NCI-H748 (cell line): Measurements from ENCODE around the gene CDH23.

Source experiments
- DNase-seq: peaks from one replicate; lab custom pipeline; 2025; ENCODE audit not compliant: unreplicated experiment; lab: John Stamatoyannopoulos, UW

CDH23 gene

DNA sequence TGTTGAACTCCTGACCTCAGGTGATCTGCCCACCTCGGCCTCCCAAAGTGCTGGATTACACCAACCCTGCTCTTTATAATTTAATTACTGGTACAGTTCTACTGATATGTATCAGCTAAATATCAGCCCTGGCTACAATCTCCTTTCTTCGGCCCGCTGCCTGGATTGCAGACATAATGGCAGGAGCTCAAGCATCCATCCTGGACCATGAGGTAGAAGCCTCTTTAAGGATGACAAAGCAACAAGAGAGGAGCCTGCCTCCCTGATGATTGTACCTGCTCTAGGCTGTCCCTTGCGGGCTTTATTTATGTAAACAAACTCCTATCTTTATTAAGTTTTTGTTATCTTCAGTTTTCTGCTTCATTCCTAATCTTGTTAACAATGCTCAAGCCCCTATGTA is 459.9 kb downstream of the CDH23 start:
- DNase-seq: no peak

DNA sequence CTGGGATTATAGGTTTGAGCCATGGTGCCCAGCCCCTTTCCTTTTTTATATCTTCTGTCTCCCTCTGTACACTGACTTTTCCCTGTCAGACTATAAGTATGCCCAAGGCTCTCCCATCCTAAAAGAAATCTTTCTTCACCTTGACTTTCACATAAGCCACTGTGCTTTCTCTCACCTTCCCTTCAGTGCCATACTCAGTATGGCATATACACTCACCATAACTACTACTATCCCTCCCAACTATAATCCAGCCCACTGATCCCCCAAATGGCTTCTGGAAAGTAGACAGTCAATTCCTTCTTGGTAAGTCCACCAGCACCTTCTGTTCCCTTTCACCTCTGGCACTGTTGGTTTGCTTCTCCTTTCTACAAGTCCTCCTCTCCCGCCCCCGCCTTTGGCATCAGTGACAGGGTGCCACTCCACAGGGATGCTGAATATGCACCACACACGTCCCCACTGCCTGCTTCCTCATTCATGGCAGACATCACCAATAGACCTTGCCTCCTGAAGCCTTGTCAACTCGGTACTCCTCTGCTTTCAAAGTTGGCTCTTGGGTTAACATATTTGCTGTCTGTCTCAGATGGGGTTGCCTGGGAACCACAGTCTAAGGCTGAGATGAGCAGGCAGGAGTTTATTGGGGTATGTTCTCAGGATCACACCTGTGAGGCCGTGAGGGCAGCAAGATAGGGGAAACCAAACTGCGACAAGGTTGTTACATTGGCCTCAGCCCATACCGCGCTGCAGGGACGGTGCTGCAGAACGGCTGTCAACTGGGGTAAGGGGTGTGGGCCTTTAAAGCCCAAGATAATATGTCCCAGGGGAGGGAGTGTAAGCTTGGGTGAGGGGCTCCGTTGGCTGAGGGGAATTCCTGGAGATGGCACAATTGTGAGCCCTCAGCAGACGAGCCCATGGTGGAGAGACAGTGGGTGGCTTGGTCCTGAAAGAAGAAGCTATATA is 461.5 kb downstream of the CDH23 start:
- no peak for DNase-seq

DNA sequence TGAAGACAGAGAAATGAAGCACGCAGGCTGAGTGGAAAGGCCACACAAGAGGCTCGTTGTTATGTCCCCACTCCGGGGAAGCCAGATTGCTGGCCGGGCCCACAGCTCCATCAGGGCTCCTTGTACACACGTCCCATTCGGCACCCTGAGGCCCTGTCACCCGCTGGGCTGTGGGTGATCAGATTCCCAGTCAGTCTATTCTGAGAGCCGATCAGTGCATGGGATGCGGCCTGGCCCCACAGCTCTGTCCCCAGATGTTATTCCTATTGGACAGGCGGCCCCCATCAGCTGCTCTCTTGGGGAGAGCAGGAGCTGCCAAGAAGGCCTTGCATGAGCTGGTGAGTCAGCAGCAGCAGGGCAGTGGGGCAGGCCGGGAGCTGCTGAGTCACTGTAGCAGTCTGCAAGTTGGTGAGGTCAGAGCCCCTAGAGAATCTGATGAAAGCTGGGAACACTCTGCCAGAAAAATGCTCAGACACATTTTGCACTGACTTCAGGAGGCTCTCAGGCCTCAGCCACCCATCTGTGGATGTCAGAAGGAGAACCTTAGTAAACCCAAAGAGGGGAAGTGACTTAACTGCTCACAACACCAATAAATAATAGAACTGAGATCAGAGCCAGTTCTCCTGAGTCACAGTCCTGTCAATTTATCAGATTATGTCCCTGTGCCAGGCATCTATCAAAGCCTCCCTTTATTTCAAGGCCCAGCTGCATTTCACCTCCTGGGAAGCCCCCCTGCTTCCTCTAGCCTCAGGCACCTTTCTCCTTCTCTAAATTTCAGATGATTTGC is 463.7 kb downstream of the CDH23 start:
- no peak for DNase-seq

DNA sequence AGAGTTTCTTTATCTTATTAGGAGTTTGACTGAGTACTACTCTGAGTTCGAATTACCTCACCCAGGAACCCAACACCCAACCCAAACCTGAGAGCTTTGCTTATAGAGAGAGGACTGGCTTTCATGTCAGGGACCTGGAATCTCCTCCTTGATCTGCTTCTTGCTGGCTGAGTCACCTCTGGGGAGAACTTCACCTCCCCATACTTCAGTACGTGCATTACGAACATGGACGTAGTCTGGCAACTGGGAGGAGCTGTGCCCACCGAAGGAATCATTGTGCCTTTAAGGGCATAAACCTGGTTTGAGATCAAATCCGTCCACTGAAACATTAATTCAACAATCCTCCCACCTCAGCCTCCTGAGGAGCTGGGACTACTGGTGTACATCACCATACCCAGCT is 466.5 kb downstream of the CDH23 start:
- no peak for DNase-seq

DNA sequence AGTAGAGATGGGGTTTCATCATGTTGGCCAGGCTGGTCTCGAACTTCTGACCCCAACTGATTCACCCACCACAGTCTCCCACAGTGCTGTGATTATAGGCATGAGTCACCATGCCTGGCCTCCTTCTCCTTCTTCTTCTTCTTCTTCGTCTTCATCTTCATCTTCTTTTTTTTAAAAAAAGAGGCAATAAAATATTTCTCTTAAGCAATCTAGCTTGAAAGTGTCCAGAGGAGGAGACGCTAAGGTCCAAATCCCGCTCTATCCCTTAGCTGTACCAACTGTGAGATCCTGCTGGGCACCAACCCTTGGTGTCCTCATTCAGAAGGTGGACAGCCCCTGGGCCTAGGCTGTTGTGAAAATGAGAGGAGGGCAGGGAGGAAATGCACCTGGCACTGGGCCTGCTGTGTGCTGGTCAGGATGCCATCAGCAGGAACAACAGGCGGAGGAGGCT is 468.2 kb downstream of the CDH23 start:
- DNase-seq: no peak
